ENCODE measurements around the gene PROZ. TPM values are rescaled to one million over a fixed set of nuclear protein-coding genes. Genes with fewer than 3 reads are reported as not detected.

The PROZ gene
- total RNA-seq, 4 donors from 2014 or later = not detected

GRCh38 chr13:113145911-113146598, 12.4 kb upstream of the PROZ start:
- WGBS, 2 donors = 82 to 89% methylated on average over 15 of the region's 15 CpGs
- DNase-seq (ENCODE audit: low spot score in 2 of 2) = no peak

GRCh38 chr13:113146750-113147149, 11.7 kb upstream of the PROZ start:
- Histone ChIP-seq H3K27me3 (peaks cover 0 to 10% of the 10 kb centered on the region in 2 donors), H3K4me3 (no peak overlapping the region), H3K36me3 (peaks cover 0 to 12% (median 0%) of the 10 kb centered on the region in 3 donors), H3K9me3 (no peaks in the 10 kb centered on the region), H3K27ac (no peak overlapping the region), H3K4me1 (no peaks in the 10 kb centered on the region)
- WGBS, 2 donors = 79 to 81% methylated on average over 8 to 9 of the region's 9 CpGs
- TF ChIP-seq EP300 (IDR thresholded peaks at IDR 0.05) = no peak
- no peak for TF ChIP-seq CTCF (IDR thresholded peaks at IDR 0.05)
- no peak for TF ChIP-seq POLR2A (IDR thresholded peaks at IDR 0.05)
- DNase-seq (ENCODE audit: low spot score in 2 of 2) = no peak

More at GRCh38 chr13:113145911-113146598, 12.4 kb upstream of the PROZ start:
- Histone ChIP-seq H3K4me3 (no peak overlapping the region), H3K36me3 (peaks cover 0 to 13% (median 0%) of the 10 kb centered on the region in 3 donors), H3K4me1 (no peaks in the 10 kb centered on the region), H3K27me3 (peaks cover 0 to 8% of the 10 kb centered on the region in 2 donors), H3K9me3 (no peaks in the 10 kb centered on the region), H3K27ac (no peak overlapping the region)
- no peak for TF ChIP-seq POLR2A (IDR thresholded peaks at IDR 0.05)
- no peak for TF ChIP-seq EP300 (IDR thresholded peaks at IDR 0.05)
- no peak for TF ChIP-seq CTCF (IDR thresholded peaks at IDR 0.05)

- WGBS, 2 donors = 84 to 87% methylated on average over 8 of the region's 8 CpGs
- H3K36me3 ChIP-seq = peaks cover 0 to 12% (median 0%) of the 10 kb centered on the region in 3 donors
- no peak overlapping the region for H3K4me3 ChIP-seq
- peaks cover 0 to 4% (median 0%) of the 10 kb centered on the region in 4 donors for H3K4me1 ChIP-seq
- no peak overlapping the region for H3K27ac ChIP-seq
- H3K27me3 ChIP-seq = peaks cover 0 to 10% of the 10 kb centered on the region in 2 donors
- no peaks in the 10 kb centered on the region for H3K9me3 ChIP-seq
- TF ChIP-seq CTCF (IDR thresholded peaks at IDR 0.05) (no peak), EP300 (IDR thresholded peaks at IDR 0.05) (no peak), POLR2A (IDR thresholded peaks at IDR 0.05) (no peak)
- no peak for DNase-seq (ENCODE audit: low spot score in 2 of 2)
Observed at GRCh38 chr13:113147206-113147605, 11.2 kb upstream of the PROZ start.

GRCh38 chr13:113148407-113148806, 10.0 kb upstream of the PROZ start:
- 91 to 93% methylated on average over 13 of the region's 13 CpGs for WGBS, 2 donors
- Histone ChIP-seq H3K9me3 (no peaks in the 10 kb centered on the region), H3K27me3 (peaks cover 0 to 10% of the 10 kb centered on the region in 2 donors), H3K4me3 (no peak overlapping the region), H3K36me3 (peaks cover 0 to 10% (median 0%) of the 10 kb centered on the region in 3 donors), H3K27ac (no peak overlapping the region), H3K4me1 (peaks cover 0 to 16% (median 6%) of the 10 kb centered on the region in 4 donors)
- no peak for DNase-seq (ENCODE audit: low spot score in 2 of 2)
- TF ChIP-seq CTCF (IDR thresholded peaks at IDR 0.05) (no peak), POLR2A (IDR thresholded peaks at IDR 0.05) (no peak), EP300 (IDR thresholded peaks at IDR 0.05) (no peak)

- Histone ChIP-seq H3K9me3 (no peaks in the 10 kb centered on the region), H3K27ac (no peak overlapping the region), H3K4me3 (no peak overlapping the region), H3K4me1 (peaks cover 0 to 19% (median 7%) of the 10 kb centered on the region in 4 donors), H3K36me3 (peaks cover 0 to 4% (median 0%) of the 10 kb centered on the region in 3 donors), H3K27me3 (peaks cover 0 to 8% of the 10 kb centered on the region in 2 donors)
- 91 to 93% methylated on average over 35 to 38 of the region's 38 CpGs for whole genome bisulfite sequencing, 2 donors
- TF ChIP-seq POLR2A (IDR thresholded peaks at IDR 0.05) = no peak
- no peak for TF ChIP-seq EP300 (IDR thresholded peaks at IDR 0.05)
- TF ChIP-seq CTCF (IDR thresholded peaks at IDR 0.05) = no peak
- no peak for DNase-seq (ENCODE audit: low spot score in 2 of 2)
Observed at GRCh38 chr13:113148940-113149503, 9.4 kb upstream of the PROZ start.
